HK-2 (cell line): Measurements from ENCODE around the gene L3MBTL4.
"Not testable (repeated sequence)": the region's sequence is repeated elsewhere in the genome, so short reads cannot be mapped to it uniquely, and the experiment has no call there.

Experiments used
- DNase-seq: peaks from one replicate; pipeline ENCODE4 v3.0.0-alpha.2; 2018; ENCODE audit not compliant: unreplicated experiment

Gene L3MBTL4

GRCh38 chr18:6107794-6108193 is 306.9 kb downstream of the L3MBTL4 start:
- DNase-seq, result no peak

- no peak for DNase-seq
Observed at GRCh38 chr18:6106091-6106685, 308.5 kb downstream of the L3MBTL4 start.

DNA sequence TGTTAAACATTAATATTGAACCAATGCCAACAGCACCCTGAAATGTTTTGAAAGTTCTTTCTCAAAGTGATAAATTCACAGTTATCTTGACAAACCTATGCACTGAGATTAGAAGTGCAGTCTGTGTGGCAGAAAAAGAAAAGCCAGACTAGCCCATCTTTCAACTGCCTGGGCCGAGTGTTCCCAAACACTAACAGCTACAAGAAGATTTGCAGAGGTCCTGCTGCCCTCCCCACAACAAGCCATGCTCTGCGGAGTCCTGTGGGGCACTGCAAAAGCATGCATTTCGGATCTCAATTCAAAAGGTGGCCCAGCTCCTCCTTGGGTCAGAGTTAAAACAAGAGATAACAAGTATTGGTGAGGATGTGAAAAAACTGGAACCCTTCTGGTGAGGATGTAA is 311.0 kb downstream of the L3MBTL4 start:
- no peak for DNase-seq

DNA sequence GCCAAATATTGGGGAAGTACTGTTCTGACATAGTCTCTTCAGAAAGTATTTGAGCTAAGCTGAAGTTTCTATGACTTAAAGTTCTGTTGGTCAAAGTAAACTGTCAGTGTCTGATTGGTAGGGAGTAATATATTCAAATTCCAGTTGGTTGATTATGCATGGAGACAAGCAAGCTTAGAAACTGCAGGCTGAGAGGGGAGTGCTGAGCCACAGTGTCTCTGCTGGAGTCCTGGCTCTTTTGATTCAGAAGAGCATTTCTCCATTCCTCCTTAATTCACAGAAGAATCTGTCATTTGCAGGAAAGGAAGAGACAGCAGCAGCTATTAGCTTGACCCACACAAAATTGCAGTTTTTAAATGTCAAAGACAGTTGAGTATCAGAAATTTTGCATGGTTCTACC is 318.0 kb downstream of the L3MBTL4 start:
- no peak for DNase-seq

GRCh38 chr18:6088432-6088831 is 326.3 kb downstream of the L3MBTL4 start:
- no peak for DNase-seq

GRCh38 chr18:6086731-6087130 is 328.0 kb downstream of the L3MBTL4 start:
- DNase-seq, result no peak

- no peak for DNase-seq
Observed at GRCh38 chr18:6079406-6079805, 335.3 kb downstream of the L3MBTL4 start.

GRCh38 chr18:6078877-6079276 is 335.8 kb downstream of the L3MBTL4 start:
- DNase-seq, result no peak

DNA sequence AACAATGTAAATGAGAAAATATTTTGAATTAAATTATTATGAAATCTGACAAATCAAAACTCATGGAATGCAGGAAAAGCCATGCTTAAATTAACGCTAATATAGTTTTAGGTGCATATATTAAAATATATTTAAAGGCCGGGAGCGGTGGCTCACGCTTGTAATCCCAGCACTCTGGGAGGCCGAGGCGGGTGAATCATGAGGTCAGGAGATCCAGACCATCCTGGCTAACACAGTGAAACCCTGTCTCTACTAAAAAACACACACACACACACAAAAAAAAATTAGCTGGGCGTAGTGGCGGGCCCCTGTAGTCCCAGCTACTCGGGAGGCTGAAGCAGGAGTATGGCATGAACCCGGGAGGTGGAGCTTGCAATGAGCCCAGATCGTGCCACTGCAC is 342.3 kb downstream of the L3MBTL4 start:
- DNase-seq, result not testable (repeated sequence)

DNA sequence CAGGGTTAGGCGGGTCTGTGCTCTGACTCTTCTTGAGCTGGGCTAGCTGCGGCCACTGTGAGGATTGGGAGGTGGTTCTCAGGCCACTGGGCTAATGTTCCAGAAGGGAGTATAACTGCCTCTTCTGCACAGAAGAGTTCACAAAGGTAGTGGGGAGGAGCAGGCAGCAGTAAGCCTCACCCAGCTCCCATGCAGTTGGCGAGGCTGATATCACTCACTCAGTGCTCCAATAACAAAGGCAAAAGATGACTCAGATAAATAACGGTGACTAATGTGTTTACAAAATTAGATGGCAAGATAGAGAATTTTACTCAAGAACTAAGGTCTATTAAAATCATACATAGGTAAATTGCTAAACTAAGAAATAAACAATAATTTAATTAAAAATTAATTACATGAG is 345.2 kb downstream of the L3MBTL4 start:
- DNase-seq, result no peak

DNA sequence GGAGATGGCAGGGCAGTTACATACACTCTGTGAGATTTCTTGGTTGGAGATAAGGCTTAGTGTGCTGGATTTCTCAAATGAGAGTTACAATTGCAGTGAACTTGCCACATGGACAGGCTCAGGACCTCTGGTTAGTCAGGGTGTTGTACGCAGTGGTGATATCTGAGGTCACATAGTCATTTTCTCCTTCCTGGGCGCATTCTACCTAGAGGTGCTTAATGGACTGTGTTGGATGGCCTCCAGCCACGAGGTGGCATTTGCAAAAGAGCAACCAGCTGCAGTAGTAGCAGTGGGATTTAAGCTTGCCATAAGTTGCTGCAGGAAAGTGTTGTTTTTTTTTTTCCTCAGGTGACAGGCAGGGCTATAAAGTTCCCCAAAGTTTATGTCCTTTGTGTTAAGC is 345.6 kb downstream of the L3MBTL4 start:
- no peak for DNase-seq

DNA sequence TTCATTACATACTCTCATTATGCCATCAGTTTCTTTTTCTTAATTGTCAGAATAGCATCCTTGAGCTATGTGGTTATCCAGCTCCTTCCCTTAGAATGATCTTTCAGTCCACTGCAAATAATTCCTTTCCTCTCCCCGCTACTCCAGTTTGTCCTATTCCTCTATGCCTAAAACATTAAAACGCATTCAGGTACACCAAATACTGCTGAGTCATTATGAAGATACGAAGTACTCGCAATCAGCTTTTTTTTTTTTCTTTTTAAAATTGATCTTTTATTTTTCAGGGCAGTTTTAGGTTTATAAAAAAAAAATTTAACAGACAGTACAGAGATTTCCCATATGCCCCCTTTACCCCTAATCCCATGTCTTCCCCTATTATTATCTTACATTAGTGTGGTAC is 354.6 kb downstream of the L3MBTL4 start:
- DNase-seq, result no peak

- no peak for DNase-seq
Observed at GRCh38 chr18:6059551-6059950, 355.2 kb downstream of the L3MBTL4 start.

DNA sequence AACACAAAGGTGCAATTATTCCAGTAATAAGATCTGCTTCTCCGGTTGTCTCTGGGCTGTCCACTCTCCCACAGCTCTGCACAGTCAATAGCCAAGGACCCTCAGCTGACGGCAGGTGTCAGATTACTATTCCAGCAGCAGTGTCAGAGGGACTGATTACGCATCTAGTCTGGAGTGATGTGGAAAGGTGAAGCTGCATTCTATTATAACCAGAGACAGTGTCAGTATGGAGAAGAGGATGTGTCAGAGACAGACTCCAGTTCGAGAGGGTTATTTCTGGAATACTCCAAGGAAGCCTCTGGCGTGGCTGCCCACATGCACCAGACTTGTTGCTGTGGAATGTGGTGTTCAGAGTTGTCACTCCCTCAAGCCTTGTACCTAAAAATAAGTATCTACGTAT is 355.8 kb downstream of the L3MBTL4 start:
- no peak for DNase-seq

GRCh38 chr18:6057604-6058003 is 357.1 kb downstream of the L3MBTL4 start:
- no peak for DNase-seq

GRCh38 chr18:6056171-6056910 is 358.4 kb downstream of the L3MBTL4 start:
- no peak for DNase-seq

DNA sequence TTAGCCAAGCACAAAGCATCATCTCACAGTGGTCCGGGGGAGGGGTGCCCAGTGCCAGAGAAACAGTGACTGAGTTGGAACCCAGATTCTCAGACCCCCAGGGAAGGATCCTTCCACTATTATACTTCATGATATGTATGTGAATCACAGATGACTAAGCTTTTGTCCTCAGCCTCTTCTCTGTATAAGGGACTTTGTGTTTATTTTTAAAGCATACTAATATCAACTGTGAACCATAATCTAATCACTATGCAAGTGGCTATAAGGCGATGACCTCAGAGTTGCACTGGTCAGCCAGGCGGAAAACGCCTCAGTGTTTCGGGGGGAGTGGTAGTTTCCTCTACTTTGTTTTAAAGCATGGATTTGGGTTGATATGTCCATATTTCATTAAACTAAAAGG is 359.0 kb downstream of the L3MBTL4 start:
- peak; percentile 7 for DNase-seq

DNA sequence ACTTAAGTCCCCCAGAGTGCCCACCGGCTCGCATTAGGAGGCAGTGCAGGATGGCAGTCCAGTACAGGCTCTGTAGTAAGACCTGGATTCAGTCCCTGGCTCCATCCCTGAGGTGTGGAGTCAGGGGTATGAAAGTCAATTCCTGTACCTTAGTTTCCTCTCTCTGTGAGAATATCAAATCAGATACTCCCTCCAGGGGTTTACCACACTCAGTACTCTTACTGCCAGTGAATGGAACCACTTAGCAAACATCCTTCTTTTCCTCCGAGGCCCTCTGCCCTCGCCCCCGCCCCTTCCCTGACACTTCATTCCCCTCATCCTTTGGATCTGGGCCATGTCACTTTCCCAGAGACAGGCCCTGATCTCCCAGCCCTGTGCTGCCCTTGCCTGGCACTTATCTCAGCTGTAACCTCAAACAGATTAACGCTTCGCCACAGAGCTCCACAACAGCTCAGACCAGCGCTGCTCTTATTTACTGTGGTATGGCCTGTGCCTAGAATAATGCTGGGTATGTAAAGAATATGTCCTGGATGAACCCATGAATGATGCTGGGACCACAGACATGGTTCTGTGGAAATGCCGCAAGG is 360.4 kb downstream of the L3MBTL4 start:
- DNase-seq, result no peak

DNA sequence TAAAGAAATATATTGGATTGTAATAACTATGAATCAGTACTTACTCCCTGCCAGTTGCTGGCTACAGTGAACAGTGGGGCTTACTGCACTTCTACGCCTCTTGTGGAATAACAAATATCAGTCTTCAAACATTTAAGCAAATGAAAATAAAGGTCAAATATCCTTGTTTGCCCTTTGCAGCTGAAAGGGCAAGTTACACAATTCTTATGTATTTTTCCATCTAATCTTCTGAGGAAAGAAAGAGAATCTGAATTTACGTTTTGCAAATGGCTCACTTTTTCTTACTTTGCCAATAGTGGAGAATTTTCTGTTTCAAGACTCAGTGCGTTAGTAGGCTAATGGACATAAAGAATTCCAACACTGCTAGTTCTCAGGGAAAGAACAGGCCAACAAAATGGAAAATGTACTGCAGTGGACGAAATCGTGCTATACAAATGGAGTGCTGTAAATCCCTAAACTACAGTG is 362.2 kb downstream of the L3MBTL4 start:
- DNase-seq, result no peak

DNA sequence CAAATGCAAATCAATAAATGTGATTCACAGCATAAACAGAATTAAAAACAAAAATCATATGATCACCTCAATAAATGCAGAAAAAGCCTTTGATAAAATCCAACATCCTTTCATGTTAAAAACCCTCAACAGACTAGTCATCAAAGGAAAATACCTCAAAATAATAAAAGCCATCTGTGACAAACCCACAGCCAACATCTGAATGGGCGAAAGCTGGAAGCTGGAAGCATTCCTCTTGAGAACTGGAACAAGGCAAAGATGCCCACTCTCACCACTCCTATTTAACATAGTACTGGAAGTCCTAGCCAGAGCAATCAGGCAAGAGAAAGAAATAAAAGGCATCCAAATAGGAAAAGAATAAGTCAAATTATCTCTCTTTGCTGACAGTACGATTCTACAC is 367.1 kb downstream of the L3MBTL4 start:
- DNase-seq, result not testable (repeated sequence)

DNA sequence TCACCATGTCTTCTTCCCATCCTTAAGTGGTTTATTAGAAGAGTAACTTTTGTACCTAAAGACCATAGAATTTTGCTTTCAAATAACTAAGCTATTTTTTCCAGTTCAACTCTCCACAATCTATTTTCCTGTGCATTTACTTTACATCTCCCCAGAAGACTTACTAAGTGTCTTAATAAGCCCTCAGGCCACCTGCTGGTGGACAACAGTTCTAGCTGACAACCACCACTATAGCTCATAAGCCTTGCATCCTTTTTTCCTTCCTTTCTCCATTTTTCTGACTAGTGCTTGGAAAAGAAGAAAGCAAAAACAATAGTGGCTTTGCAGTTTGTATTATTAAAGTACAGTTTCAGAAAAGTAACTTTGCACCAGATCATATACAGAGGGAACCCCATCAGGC is 369.9 kb downstream of the L3MBTL4 start:
- DNase-seq, result no peak

- DNase-seq, result no peak
Observed at GRCh38 chr18:6044319-6044718, 370.4 kb downstream of the L3MBTL4 start.

DNA sequence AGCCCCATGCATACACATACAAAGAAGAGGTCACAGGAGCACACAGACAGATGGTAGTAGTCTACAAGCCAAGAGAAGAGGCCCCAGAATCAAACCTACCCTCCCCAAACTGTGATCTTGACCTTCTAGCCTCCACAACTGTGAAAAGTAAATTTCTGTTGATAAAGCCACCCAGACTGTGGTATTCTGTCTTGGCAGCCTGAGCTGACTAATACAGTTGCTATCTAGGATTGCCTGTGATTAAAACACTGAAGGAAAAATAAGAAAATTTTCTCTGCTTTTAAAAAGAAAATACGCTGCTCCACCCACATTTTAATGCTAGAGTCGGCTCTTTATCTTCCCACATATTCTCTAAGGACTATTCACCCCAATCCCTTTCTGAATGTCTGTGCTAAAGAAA is 375.7 kb downstream of the L3MBTL4 start:
- DNase-seq, result no peak
